Right cardiac atrium (tissue), 5 donors: ENCODE measurements around the gene PRTG. TPM values are rescaled to one million over a fixed set of nuclear protein-coding genes. Genes with fewer than 3 reads are reported as not detected.
"Not testable (repeated sequence)": the region's sequence is repeated elsewhere in the genome, so short reads cannot be mapped to it uniquely, and the experiment has no call there.

Experiments
- ATAC-seq, 2 donors: fragments of 200-7000 bp; cut with Tn5 transposase; one replicate each; pipeline versions ENCODE4 v1.8.0 to v1.9.1; 2020; ENCODE audit warnings: moderate library complexity in 2 of 2, mild to moderate bottlenecking in 1 of 2
- DNase-seq, 3 donors: peaks; one replicate each; pipeline ENCODE4 v3.0.0-alpha.2; 2020
- H3K27ac ChIP-seq: one replicate; pipeline ENCODE4 v1.5.1; 2013; ENCODE audit warnings: mild to moderate bottlenecking, low read length, control low read depth, moderate library complexity
- H3K27me3 ChIP-seq: one replicate; pipeline ENCODE4 v1.6.1; 2013; ENCODE audit not compliant: control insufficient read depth, insufficient read depth
- H3K4me1 ChIP-seq: one replicate; pipeline ENCODE4 v1.6.1; 2013; ENCODE audit warnings: low read length; ENCODE audit not compliant: control insufficient read depth, insufficient read depth
- H3K4me3 ChIP-seq: one replicate; pipeline ENCODE4 v1.5.1; 2013; ENCODE audit warnings: low read length, control low read depth
- H3K9me3 ChIP-seq: one replicate; pipeline ENCODE4 v1.6.1; 2013; ENCODE audit warnings: low read length; ENCODE audit not compliant: control insufficient read depth
- WGBS: extraction: QIAGEN DNeasy Blood & Tissue Kit; methylation state at CpG from one replicate; pipeline ENCODE4 v1.1.7; 2013; 5-methylcytosine and 5-hydroxymethylcytosine counted together
- intact Hi-C, 4 donors: fragments of 100-400 bp; cut with DNase I; formaldehyde crosslinking; loops; one replicate each; pipeline versions ENCODE4 v1.11.0 to v1.14.0; 2022 to 2023
- polyA plus RNA-seq: library from polyadenylated mRNA; stranded (reverse); fragments of 200-250 nt; gene quantifications from one replicate; pipeline ENCODE4 v1.2.3, GENCODE V29; 2013
- total RNA-seq, 4 donors: library from RNA; stranded (reverse); fragmentation: NEBNext Ultra II Directional; extraction: Animal tissue kit (Norgen Biotek cat#: 25700); gene quantifications; one replicate each; pipeline ENCODE4 v1.2.1, GENCODE V29; 2021
- donor health status: healthy with polysubstance abuse.
- donor health status: DM: no; HTN: yes; CAD: no.
- donor health status: DM: no; HTN: no; CAD: no.
- donor health status: DM: no; HTN: yes; CAD: no; lungs with severe emphysema.
- donor health status: DM: yes; HTN: yes; CAD: no.

Gene PRTG
- total and polyA plus RNA-seq, 5 donors = 0.23 to 1.4 (median 0.60) TPM

- 74% methylated on average over 4 of the region's 4 CpGs for WGBS
- H3K27ac ChIP-seq = no peak overlapping the region
- no peaks in the 10 kb centered on the region for H3K4me1 ChIP-seq
- no peaks in the 10 kb centered on the region for H3K27me3 ChIP-seq
- H3K9me3 ChIP-seq = no peaks in the 10 kb centered on the region
- DNase-seq (no peak), ATAC-seq (no peak)
- H3K4me3 ChIP-seq = no peak overlapping the region
- intact Hi-C loops = no loop called here
These were observed 32.4 kb upstream of the PRTG start for GRCh38 chr15:55775316-55775715.

GRCh38 chr15:55774113-55774970 is 31.4 kb upstream of the PRTG start:
- ATAC-seq (no peak), DNase-seq (peak in 2 of 3 donors; percentile 29 to 58)
- Histone ChIP-seq H3K4me1 (no peaks in the 10 kb centered on the region), H3K27ac (no peak overlapping the region), H3K4me3 (no peak overlapping the region), H3K27me3 (no peaks in the 10 kb centered on the region), H3K9me3 (no peaks in the 10 kb centered on the region)
- intact Hi-C loops = no loop called here
- 56% methylated on average over 9 of the region's 9 CpGs for WGBS

- Histone ChIP-seq H3K4me3 (no peak overlapping the region), H3K4me1 (no peaks in the 10 kb centered on the region), H3K27ac (no peak overlapping the region), H3K27me3 (no peaks in the 10 kb centered on the region), H3K9me3 (no peaks in the 10 kb centered on the region)
- intact Hi-C loops = no loop called here
- WGBS = 38% methylated on average over 4 of the region's 4 CpGs
- ATAC-seq (no peak), DNase-seq (no peak)
These were observed 27.9 kb upstream of the PRTG start for GRCh38 chr15:55770806-55771205.

GRCh38 chr15:55770261-55770660 is 27.3 kb upstream of the PRTG start:
- WGBS = 77% methylated on average over 4 of the region's 4 CpGs
- H3K4me1 ChIP-seq = no peaks in the 10 kb centered on the region
- H3K27me3 ChIP-seq = no peaks in the 10 kb centered on the region
- H3K27ac ChIP-seq = no peak overlapping the region
- DNase-seq (no peak), ATAC-seq (no peak)
- no peak overlapping the region for H3K4me3 ChIP-seq
- H3K9me3 ChIP-seq = no peaks in the 10 kb centered on the region
- intact Hi-C loops = no loop called here

GRCh38 chr15:55768670-55769185 is 25.8 kb upstream of the PRTG start:
- Histone ChIP-seq H3K4me3 (no peak overlapping the region), H3K4me1 (no peaks in the 10 kb centered on the region), H3K27me3 (no peaks in the 10 kb centered on the region), H3K27ac (no peak overlapping the region), H3K9me3 (no peaks in the 10 kb centered on the region)
- intact Hi-C loops = no loop called here
- DNase-seq (no peak), ATAC-seq (no peak)
- 80% methylated on average over 10 of the region's 10 CpGs for WGBS

GRCh38 chr15:55766676-55767075 is 23.7 kb upstream of the PRTG start:
- 67% methylated on average over 4 of the region's 4 CpGs for WGBS
- Histone ChIP-seq H3K4me3 (no peak overlapping the region), H3K4me1 (no peaks in the 10 kb centered on the region), H3K9me3 (no peaks in the 10 kb centered on the region), H3K27ac (no peak overlapping the region), H3K27me3 (no peaks in the 10 kb centered on the region)
- DNase-seq (no peak), ATAC-seq (no peak)
- intact Hi-C loops = no loop called here

GRCh38 chr15:55764398-55764797 is 21.4 kb upstream of the PRTG start:
- no peak for ATAC-seq
- Histone ChIP-seq H3K27me3 (no peaks in the 10 kb centered on the region), H3K27ac (no peak overlapping the region), H3K4me3 (no peak overlapping the region), H3K9me3 (no peaks in the 10 kb centered on the region), H3K4me1 (no peaks in the 10 kb centered on the region)
- WGBS = 87% methylated on average over 6 of the region's 6 CpGs
- intact Hi-C loops = no loop called here
- no peak for DNase-seq

GRCh38 chr15:55758580-55758986 is 15.6 kb upstream of the PRTG start:
- intact Hi-C loops = no loop called here

GRCh38 chr15:55753433-55753832 is 10.5 kb upstream of the PRTG start:
- H3K4me1 ChIP-seq, intact Hi-C loops, DNase-seq, H3K27ac ChIP-seq, H3K9me3 ChIP-seq, H3K4me3 ChIP-seq, ATAC-seq, H3K27me3 ChIP-seq: not testable (repeated sequence)
- 88% methylated on average over 5 of the region's 5 CpGs for WGBS

More at GRCh38 chr15:55758580-55758986, 15.6 kb upstream of the PRTG start:
- Histone ChIP-seq H3K4me1 (no peaks in the 10 kb centered on the region), H3K4me3 (no peak overlapping the region), H3K27me3 (no peaks in the 10 kb centered on the region), H3K9me3 (no peaks in the 10 kb centered on the region), H3K27ac (no peak overlapping the region)
- 64% methylated on average over 13 of the region's 13 CpGs for WGBS
- DNase-seq (no peak), ATAC-seq (peak in 1 of 2 donors; percentile 20)

- H3K4me3 ChIP-seq = no peak overlapping the region
- intact Hi-C loops = no loop called here
- no peak overlapping the region for H3K27ac ChIP-seq
- DNase-seq = no peak
- H3K27me3 ChIP-seq = peaks cover 2% of the 10 kb centered on the region
- H3K9me3 ChIP-seq = no peaks in the 10 kb centered on the region
- no peaks in the 10 kb centered on the region for H3K4me1 ChIP-seq
- 86% methylated on average over 2 of the region's 2 CpGs for WGBS
- no peak for ATAC-seq
These were observed 7.8 kb upstream of the PRTG start for GRCh38 chr15:55750706-55751105.

- no peaks in the 10 kb centered on the region for H3K4me1 ChIP-seq
- peaks cover 2% of the 10 kb centered on the region for H3K27me3 ChIP-seq
- H3K4me3 ChIP-seq = peak overlapping the region; percentile 78
- DNase-seq = no peak
- 51% methylated on average over 21 of the region's 21 CpGs for WGBS
- intact Hi-C loops = no loop called here
- no peak overlapping the region for H3K27ac ChIP-seq
- no peak for ATAC-seq
- no peaks in the 10 kb centered on the region for H3K9me3 ChIP-seq
These were observed 1.0 kb upstream of the PRTG start for GRCh38 chr15:55743729-55744655.
